Transverse colon (tissue), 4 donors: ENCODE data around the gene KRT85. TPM values are rescaled to one million over a fixed set of nuclear protein-coding genes. Genes with fewer than 3 reads are reported as not detected.

ENCODE experiments used
- total RNA-seq, 4 donors: library from RNA; depleted of rRNA; stranded (reverse); fragments of >200 nt; gene quantifications; one replicate each; pipeline ENCODE4 v1.1.0, GENCODE V29; 2016

Gene KRT85
- total RNA-seq, 4 donors from 2014 or later: not detected

Other genes with a start within 250 kb of the KRT85 start
- under 1 TPM in 1 of 4 donors, not detected in 3; 0.14 TPM for gene KRT80, start 175.5 kb downstream of the KRT85 start, total RNA-seq
- gene KRT7, start 134.2 kb downstream of the KRT85 start, total RNA-seq: 1 to 10 TPM in 1 of 4 donors, under 1 TPM in 2, not detected in 1; 0.75 to 1.6 (median 0.95) TPM
- gene KRT86, start 92.8 kb downstream of the KRT85 start, total RNA-seq: 1 to 10 TPM in 1 of 4 donors, not detected in 3; 3.6 TPM
- not detected for gene KRT81, start 75.9 kb downstream of the KRT85 start, total RNA-seq
- not detected for gene KRT83, start 46.1 kb downstream of the KRT85 start, total RNA-seq
- gene KRT84, start 18.2 kb upstream of the KRT85 start, total RNA-seq: not detected
- not detected for gene KRT82, start 38.9 kb upstream of the KRT85 start, total RNA-seq
- gene KRT75, start 66.9 kb upstream of the KRT85 start, total RNA-seq: not detected
- gene KRT6B, start 84.7 kb upstream of the KRT85 start, total RNA-seq: not detected
- 10 to 100 TPM in 1 of 4 donors, not detected in 3; 23.9 TPM for gene KRT6C, start 106.3 kb upstream of the KRT85 start, total RNA-seq
- gene KRT6A, start 125.8 kb upstream of the KRT85 start, total RNA-seq: not detected
- not detected for gene KRT5, start 152.9 kb upstream of the KRT85 start, total RNA-seq
- gene KRT71, start 185.7 kb upstream of the KRT85 start, total RNA-seq: not detected
- gene KRT74, start 206.4 kb upstream of the KRT85 start, total RNA-seq: not detected
- not detected for gene KRT72, start 234.0 kb upstream of the KRT85 start, total RNA-seq